ENCODE data around the gene EFCAB8.

The EFCAB8 gene

DNA sequence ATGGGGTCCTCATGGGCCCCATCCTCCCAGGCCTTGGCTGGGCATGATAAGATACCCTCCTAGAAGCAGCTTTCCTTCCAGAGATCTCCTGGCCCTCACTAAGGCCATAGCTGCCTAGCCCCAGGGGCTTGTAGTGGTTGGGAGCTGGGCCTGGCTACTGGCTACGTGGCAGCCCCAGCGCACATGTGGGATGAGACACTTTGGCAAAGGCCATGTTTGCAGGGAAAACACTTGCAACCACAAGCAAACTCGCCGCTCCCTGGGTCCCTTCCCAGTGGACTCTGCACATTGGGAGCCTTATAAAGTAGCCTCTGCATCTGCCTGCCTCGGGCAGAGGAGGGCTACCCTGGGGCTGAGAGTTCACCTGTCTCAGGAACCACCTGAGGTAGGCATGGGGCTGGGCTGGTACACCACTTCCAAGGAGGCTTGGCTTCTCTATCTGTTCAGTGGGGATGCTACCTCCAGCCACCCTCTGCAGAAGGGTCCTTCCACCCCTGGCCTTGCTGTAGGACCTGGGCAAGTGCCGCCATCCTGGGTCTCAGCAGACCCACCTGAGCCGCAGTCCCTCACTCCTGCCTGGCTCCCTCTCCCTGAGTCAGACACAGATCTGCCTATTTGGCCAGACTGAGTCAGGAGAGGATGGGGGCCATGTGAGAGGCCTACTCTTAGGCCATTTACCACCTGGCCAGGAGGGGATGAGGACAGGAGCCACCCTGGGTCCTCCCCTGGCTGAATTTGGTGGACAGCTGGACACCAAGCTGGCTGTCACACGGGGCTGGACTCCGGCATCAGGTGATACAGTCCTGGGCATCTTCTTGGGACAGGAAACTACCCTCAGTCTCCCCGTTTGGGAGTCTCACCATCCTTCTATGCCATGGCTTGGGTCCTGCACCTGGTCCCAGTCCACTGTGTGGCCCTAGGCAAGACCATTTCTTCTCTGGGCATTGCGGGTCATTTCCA lies 148.9 kb downstream of the EFCAB8 start, which contains the start of gene BPIFB2:
Gene BPIFB2, plus strand, starts transcription at position 329 of the 960 bp plus-strand sequence. CDS start 871 bp downstream, outside the sequence.
- H3K9ac ChIP-seq (ENCODE audit: low read depth, low read length), result no peak within 1 kb of the TSS
- no peak within 1 kb of the TSS for H3K4me3 ChIP-seq (ENCODE audit: low read length)
- H3K4me1 ChIP-seq (ENCODE audit: insufficient read depth, low read length), result no peaks in the 10 kb centered on the region
- H3K27me3 ChIP-seq (ENCODE audit: insufficient read depth, low read length), result no peaks in the 10 kb centered on the region
- no peaks in the 10 kb centered on the region for H3K36me3 ChIP-seq (ENCODE audit: insufficient read depth, low read length)
- H3K27ac ChIP-seq (ENCODE audit: low read depth, low read length), result no peak within 1 kb of the TSS
- 93% methylated on average over 11 of the region's 11 CpGs for WGBS
- H3K9me3 ChIP-seq (ENCODE audit: insufficient read depth, low read depth, low read length), result peaks cover 4% of the 10 kb centered on the region; the same call in 1 of the 2 replicates

DNA sequence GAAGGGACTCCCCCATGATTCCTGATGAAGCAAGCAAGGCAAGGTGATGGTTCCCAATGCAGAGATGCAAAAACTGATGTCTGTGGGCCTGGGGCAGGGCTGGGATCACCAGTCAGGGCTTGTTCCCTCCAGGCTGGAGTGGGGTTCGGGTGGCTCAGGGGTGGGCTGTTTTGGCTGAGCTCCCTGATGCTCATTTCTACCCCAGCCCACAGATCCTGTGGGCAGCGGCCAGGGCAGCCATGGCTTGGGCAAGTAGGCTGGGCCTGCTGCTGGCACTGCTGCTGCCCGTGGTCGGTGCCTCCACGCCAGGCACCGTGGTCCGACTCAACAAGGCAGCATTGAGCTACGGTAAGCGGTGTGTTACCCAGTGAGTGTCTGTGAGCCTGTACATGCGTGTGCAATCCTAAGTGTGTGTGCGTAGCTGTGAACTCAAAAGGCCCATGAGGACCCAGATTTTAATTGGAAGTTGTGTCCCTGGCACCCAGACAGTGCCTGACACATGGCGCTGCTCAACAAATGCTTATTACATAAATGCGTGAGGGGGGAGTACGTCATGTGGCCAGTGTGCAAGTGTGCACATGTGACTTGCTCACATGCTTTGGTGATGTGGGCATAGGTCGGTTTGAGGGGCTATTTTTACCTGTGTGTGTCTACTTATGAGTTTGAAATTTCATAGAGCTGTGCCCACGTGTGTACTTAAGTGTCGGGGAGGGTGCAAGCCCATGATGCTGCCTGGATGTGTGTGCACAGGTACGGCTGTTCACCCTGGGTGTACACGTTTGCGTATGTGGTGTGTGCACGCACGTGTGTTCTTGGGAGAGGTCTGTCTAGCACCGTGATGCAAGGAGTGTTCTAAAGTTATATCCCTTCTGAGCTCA lies 149.9 kb downstream of the EFCAB8 start:
- Histone ChIP-seq H3K36me3 (ENCODE audit: insufficient read depth, low read length) (no peaks in the 10 kb centered on the region), H3K9ac (ENCODE audit: low read depth, low read length) (no peak overlapping the region), H3K27ac (ENCODE audit: low read depth, low read length) (no peak overlapping the region), H3K9me3 (ENCODE audit: insufficient read depth, low read depth, low read length) (peaks cover 4% of the 10 kb centered on the region; the same call in 1 of the 2 replicates), H3K4me3 (ENCODE audit: low read length) (no peak overlapping the region), H3K4me1 (ENCODE audit: insufficient read depth, low read length) (no peaks in the 10 kb centered on the region), H3K27me3 (ENCODE audit: insufficient read depth, low read length) (no peaks in the 10 kb centered on the region)
- WGBS, result 93% methylated on average over 23 of the region's 23 CpGs

DNA sequence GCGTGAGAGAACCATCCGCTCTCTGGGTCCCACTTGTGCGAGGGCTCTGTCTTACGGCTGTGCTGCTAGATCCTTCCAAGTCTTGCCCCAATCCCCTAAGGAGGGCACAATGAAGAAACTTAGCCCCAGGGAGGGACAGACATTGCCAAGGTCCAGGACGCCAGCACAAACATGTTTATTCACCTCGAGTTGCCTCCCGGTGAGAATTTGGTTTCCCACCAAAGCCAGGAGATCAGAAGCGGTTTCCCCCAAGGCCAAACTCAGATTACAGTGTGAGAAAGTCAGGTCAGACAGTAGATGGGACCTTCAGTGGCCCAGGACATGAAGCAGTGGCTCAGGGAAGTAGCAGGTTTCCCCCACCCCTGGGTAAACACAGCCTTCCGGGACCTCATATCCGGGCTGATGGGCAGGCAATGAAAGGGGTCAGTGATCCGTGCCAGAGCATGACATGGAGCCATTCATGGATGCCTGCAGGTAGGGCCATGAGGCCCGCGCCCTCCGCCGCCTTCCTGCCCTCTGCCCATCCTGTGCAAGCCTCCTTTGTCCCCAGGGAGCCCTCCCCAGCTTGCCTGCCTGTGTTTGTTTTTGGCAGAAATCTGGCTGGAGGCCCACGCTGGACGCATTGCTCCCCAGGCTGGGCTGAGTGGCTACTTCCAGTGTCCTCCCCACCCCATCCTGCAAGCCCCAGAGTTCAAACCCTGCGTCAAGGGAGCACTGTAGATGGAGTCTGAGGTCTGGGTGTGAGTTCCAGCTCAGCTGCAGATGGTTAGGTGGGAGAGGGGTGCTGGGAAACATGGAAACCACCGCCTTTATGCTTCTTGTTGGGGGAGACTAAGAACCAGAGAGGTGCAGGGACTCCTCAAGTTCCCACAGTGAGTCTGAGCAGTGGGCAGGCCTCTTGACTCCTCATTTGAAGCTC lies 150.8 kb downstream of the EFCAB8 start:
- Histone ChIP-seq H3K27me3 (ENCODE audit: insufficient read depth, low read length) (no peaks in the 10 kb centered on the region), H3K4me1 (ENCODE audit: insufficient read depth, low read length) (no peaks in the 10 kb centered on the region), H3K9ac (ENCODE audit: low read depth, low read length) (no peak overlapping the region), H3K4me3 (ENCODE audit: low read length) (no peak overlapping the region), H3K9me3 (ENCODE audit: insufficient read depth, low read depth, low read length) (peaks cover 4% of the 10 kb centered on the region; the same call in 1 of the 2 replicates), H3K36me3 (ENCODE audit: insufficient read depth, low read length) (no peaks in the 10 kb centered on the region), H3K27ac (ENCODE audit: low read depth, low read length) (no peak overlapping the region)
- WGBS, result 86% methylated on average over 19 of the region's 19 CpGs

GRCh38 chr20:33010133-33010504 lies 151.4 kb downstream of the EFCAB8 start:
- H3K27me3 ChIP-seq (ENCODE audit: insufficient read depth, low read length), result no peaks in the 10 kb centered on the region
- peaks cover 3% of the 10 kb centered on the region; the same call in 1 of the 2 replicates for H3K9me3 ChIP-seq (ENCODE audit: insufficient read depth, low read depth, low read length)
- no peak overlapping the region for H3K27ac ChIP-seq (ENCODE audit: low read depth, low read length)
- no peak overlapping the region for H3K4me3 ChIP-seq (ENCODE audit: low read length)
- no peak overlapping the region for H3K9ac ChIP-seq (ENCODE audit: low read depth, low read length)
- WGBS, result 84% methylated on average over 5 of the region's 5 CpGs
- no peaks in the 10 kb centered on the region for H3K4me1 ChIP-seq (ENCODE audit: insufficient read depth, low read length)
- no peaks in the 10 kb centered on the region for H3K36me3 ChIP-seq (ENCODE audit: insufficient read depth, low read length)

- H3K27me3 ChIP-seq (ENCODE audit: insufficient read depth, low read length), result no peaks in the 10 kb centered on the region
- H3K9me3 ChIP-seq (ENCODE audit: insufficient read depth, low read depth, low read length), result no peaks in the 10 kb centered on the region
- 88% methylated on average over 8 of the region's 8 CpGs for WGBS
- no peak overlapping the region for H3K4me3 ChIP-seq (ENCODE audit: low read length)
- no peak overlapping the region for H3K9ac ChIP-seq (ENCODE audit: low read depth, low read length)
- no peaks in the 10 kb centered on the region for H3K4me1 ChIP-seq (ENCODE audit: insufficient read depth, low read length)
- no peaks in the 10 kb centered on the region for H3K36me3 ChIP-seq (ENCODE audit: insufficient read depth, low read length)
- no peak overlapping the region for H3K27ac ChIP-seq (ENCODE audit: low read depth, low read length)
Measured at GRCh38 chr20:33010674-33011449, 152.1 kb downstream of the EFCAB8 start.

All from HUES64 (cell line).